Measurements from ENCODE around the gene SLC35E2B.

DNA sequence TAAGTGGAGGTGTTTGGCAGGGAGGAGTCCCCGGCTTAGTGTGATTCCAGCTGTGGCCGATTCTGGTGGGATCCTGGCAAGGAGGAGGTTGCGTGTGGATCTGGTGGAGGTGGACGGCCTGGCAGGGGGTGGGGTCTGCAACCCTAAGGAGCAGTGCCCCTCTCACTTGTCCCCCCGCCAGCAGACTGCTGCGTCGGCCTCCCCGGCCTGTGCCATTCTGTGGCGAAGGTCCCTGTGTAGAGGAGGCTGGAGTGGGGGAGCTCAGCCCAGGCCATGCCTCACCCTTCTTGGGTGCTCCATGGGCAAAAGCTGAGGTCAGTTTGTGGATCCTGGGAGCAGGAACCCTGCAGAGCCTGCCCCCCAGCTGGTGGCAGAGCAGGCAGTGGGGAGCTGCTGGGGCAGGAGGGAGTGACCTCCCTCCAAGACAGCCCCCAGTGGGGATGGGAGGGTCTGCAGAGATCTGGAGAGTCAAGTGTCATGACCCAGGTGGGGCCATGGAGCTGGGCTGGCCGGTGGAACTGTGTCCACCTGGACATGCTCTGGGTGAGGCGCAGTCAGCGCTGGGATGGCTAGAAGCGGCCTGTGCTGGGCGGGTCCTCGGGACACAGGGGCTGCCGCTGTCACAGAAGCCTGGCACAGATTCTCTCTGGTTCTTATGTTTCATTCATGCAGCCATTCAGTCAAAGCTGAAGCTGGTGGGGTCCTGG is 72.0 kb downstream of the SLC35E2B start:
- TF ChIP-seq CTCF (IDR thresholded peaks at IDR 0.05; ENCODE audit: low read depth, low read length) = no peak
- TF ChIP-seq POLR2A (IDR thresholded peaks at IDR 0.05; ENCODE audit: extremely low read depth, insufficient read length) = no peak

Data from NB4 (cell line).